ENCODE data around the gene MASTL. TPM values are rescaled to one million over a fixed set of nuclear protein-coding genes. Genes with fewer than 3 reads are reported as not detected.

Gene MASTL
- total RNA-seq, 3 donors from 2014 or later (not counting 1 experiment from before 2014, with no cell fraction given), result 10.1 to 21.2 (median 11.5) TPM

GRCh38 chr10:27138277-27138676 is 16.9 kb upstream of the MASTL start:
- Histone ChIP-seq H3K27me3 (ENCODE audit: control insufficient read depth, insufficient read depth, low read length) (no peaks in the 10 kb centered on the region), H3K36me3 (ENCODE audit: control insufficient read depth, insufficient read depth, low read length) (peaks cover 50% of the 10 kb centered on the region), H3K4me3 (ENCODE audit: low read length) (no peak overlapping the region), H3K27ac (ENCODE audit: low read length) (no peak overlapping the region), H3K4me1 (ENCODE audit: control insufficient read depth, insufficient read depth, low read length) (no peaks in the 10 kb centered on the region), H3K9me3 (ENCODE audit: control insufficient read depth, insufficient read depth, low read length) (no peaks in the 10 kb centered on the region)
- Mint-ChIP-seq H3K27ac (no peak overlapping the region), H3K4me1 (no peaks in the 10 kb centered on the region), H3K4me3 (no peak overlapping the region), H3K36me3 (peaks cover 2% of the 10 kb centered on the region), H3K9me3 (no peaks in the 10 kb centered on the region), H3K27me3 (ENCODE audit: low read depth in 2 of 2) (no peaks in the 10 kb centered on the region)
- TF ChIP-seq, protein P1, sequence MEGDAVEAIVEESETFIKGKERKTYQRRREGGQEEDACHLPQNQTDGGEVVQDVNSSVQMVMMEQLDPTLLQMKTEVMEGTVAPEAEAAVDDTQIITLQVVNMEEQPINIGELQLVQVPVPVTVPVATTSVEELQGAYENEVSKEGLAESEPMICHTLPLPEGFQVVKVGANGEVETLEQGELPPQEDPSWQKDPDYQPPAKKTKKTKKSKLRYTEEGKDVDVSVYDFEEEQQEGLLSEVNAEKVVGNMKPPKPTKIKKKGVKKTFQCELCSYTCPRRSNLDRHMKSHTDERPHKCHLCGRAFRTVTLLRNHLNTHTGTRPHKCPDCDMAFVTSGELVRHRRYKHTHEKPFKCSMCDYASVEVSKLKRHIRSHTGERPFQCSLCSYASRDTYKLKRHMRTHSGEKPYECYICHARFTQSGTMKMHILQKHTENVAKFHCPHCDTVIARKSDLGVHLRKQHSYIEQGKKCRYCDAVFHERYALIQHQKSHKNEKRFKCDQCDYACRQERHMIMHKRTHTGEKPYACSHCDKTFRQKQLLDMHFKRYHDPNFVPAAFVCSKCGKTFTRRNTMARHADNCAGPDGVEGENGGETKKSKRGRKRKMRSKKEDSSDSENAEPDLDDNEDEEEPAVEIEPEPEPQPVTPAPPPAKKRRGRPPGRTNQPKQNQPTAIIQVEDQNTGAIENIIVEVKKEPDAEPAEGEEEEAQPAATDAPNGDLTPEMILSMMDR (IDR thresholded peaks at IDR 0.05), result no peak
- no peak for DNase-seq
- intact Hi-C loops (cut with micrococcal nuclease), result no loop called here
- 100% methylated on average over 1 of the region's 3 CpGs for WGBS (ENCODE audit: insufficient coverage)
- no peak for ATAC-seq

GRCh38 chr10:27143686-27144085 is 11.5 kb upstream of the MASTL start:
- Mint-ChIP-seq H3K9me3 (no peaks in the 10 kb centered on the region), H3K4me1 (peaks cover 0 to 14% of the 10 kb centered on the region in 2 donors), H3K36me3 (no peaks in the 10 kb centered on the region), H3K4me3 (no peak overlapping the region), H3K27me3 (ENCODE audit: low read depth in 2 of 2) (no peaks in the 10 kb centered on the region), H3K27ac (peak overlapping the region; percentile 9 to 74)
- DNase-seq (no peak), ATAC-seq (no peak)
- Histone ChIP-seq H3K27me3 (ENCODE audit: control insufficient read depth, insufficient read depth, low read length) (no peaks in the 10 kb centered on the region), H3K27ac (ENCODE audit: low read length) (no peak overlapping the region), H3K9me3 (ENCODE audit: control insufficient read depth, insufficient read depth, low read length) (no peaks in the 10 kb centered on the region), H3K36me3 (ENCODE audit: control insufficient read depth, insufficient read depth, low read length) (peaks cover 65% of the 10 kb centered on the region), H3K4me3 (ENCODE audit: low read length) (no peak overlapping the region), H3K4me1 (ENCODE audit: control insufficient read depth, insufficient read depth, low read length) (no peaks in the 10 kb centered on the region)
- TF ChIP-seq, protein P1 (IDR thresholded peaks at IDR 0.05), result no peak
- WGBS (ENCODE audit: insufficient coverage), result 100% methylated on average over 1 of the region's 1 CpG
- intact Hi-C loops (cut with micrococcal nuclease), result no loop called here

GRCh38 chr10:27145937-27146336 is 9.2 kb upstream of the MASTL start:
- Mint-ChIP-seq H3K27ac (peak overlapping the region; percentile 53 to 57), H3K4me3 (no peak overlapping the region), H3K27me3 (ENCODE audit: low read depth in 2 of 2) (no peaks in the 10 kb centered on the region), H3K9me3 (no peaks in the 10 kb centered on the region), H3K36me3 (no peaks in the 10 kb centered on the region), H3K4me1 (peaks cover 7 to 19% of the 10 kb centered on the region in 2 donors)
- peaks cover under 1% of the 10 kb centered on the region for H3K4me1 ChIP-seq (ENCODE audit: control insufficient read depth, insufficient read depth, low read length)
- no peak overlapping the region for H3K27ac ChIP-seq (ENCODE audit: low read length)
- DNase-seq (peak in 1 of 2 donors; percentile 30), ATAC-seq (peak in 2 of 3 donors; percentile 54 to 59)
- intact Hi-C loops (cut with micrococcal nuclease), result no loop called here
- no peaks in the 10 kb centered on the region for H3K27me3 ChIP-seq (ENCODE audit: control insufficient read depth, insufficient read depth, low read length)
- TF ChIP-seq, protein P1 (IDR thresholded peaks at IDR 0.05), result no peak
- H3K36me3 ChIP-seq (ENCODE audit: control insufficient read depth, insufficient read depth, low read length), result peaks cover 56% of the 10 kb centered on the region
- H3K4me3 ChIP-seq (ENCODE audit: low read length), result no peak overlapping the region
- H3K9me3 ChIP-seq (ENCODE audit: control insufficient read depth, insufficient read depth, low read length), result no peaks in the 10 kb centered on the region

DNA sequence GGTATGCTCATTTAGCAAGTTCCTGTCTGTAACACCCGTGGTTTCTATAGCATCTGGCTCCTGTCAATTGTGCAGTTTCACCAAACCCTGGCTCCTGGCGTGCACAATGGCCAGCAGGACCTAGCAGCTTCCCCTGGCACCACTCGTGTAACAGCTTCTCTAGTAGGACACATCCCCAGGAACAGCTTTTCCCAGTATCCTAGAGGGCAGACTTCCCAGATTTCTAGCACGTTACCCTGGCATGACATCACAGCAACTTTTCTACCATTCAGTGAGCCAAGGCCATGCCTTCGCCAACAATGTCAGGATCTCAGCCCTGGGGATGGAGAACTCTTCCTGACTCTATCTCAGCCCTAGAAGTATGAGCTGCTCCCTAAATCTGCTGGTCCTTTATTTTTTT is 7.5 kb upstream of the MASTL start:
- H3K36me3 ChIP-seq (ENCODE audit: control insufficient read depth, insufficient read depth, low read length), result peaks cover 45% of the 10 kb centered on the region
- H3K36me3 Mint-ChIP-seq, result no peaks in the 10 kb centered on the region
- H3K27ac Mint-ChIP-seq, result peak overlapping the region in 1 of 2 donors; percentile 2

More for the DNA sequence above, 7.5 kb upstream of the MASTL start:
- H3K9me3 ChIP-seq (ENCODE audit: control insufficient read depth, insufficient read depth, low read length), result no peaks in the 10 kb centered on the region
- intact Hi-C loops (cut with micrococcal nuclease), result no loop called here
- no peaks in the 10 kb centered on the region for H3K9me3 Mint-ChIP-seq
- TF ChIP-seq, protein P1 (IDR thresholded peaks at IDR 0.05), result no peak
- H3K4me1 Mint-ChIP-seq, result peaks cover 16 to 27% of the 10 kb centered on the region in 2 donors
- no peak overlapping the region for H3K4me3 ChIP-seq (ENCODE audit: low read length)
- H3K4me3 Mint-ChIP-seq, result no peak overlapping the region
- H3K27ac ChIP-seq (ENCODE audit: low read length), result no peak overlapping the region
- 78% methylated on average over 5 of the region's 5 CpGs for WGBS (ENCODE audit: insufficient coverage)
- ATAC-seq (no peak), DNase-seq (no peak)
- no peaks in the 10 kb centered on the region for H3K27me3 ChIP-seq (ENCODE audit: control insufficient read depth, insufficient read depth, low read length)
- no peaks in the 10 kb centered on the region for H3K27me3 Mint-ChIP-seq (ENCODE audit: low read depth in 2 of 2)
- peaks cover 3% of the 10 kb centered on the region for H3K4me1 ChIP-seq (ENCODE audit: control insufficient read depth, insufficient read depth, low read length)
